HCT116 (cell line): Measurements from ENCODE around the gene KRTAP17-1.

Experiments
- POLR2AphosphoS5 ChIP-seq: IDR thresholded peaks from 2 replicates; pipeline ENCODE4 v1.6.1; 2011; ENCODE audit warnings: mild to moderate bottlenecking, low read depth, low read length, moderate library complexity
- TF ChIP-seq, protein P1 (sequence below), 3 experiments: fragments of 200-600 bp in 1 of 3; sonication (generic) in 1 of 3; IDR thresholded peaks in 2 of 3; conservative IDR thresholded peaks in 1 of 3; 2 replicates each; pipeline ENCODE4 v1.5.1; 2012 to 2017; ENCODE audit warnings: low read depth in 2 of 3, low read length in 2 of 3, antibody characterized with exemption in 1 of 3, borderline replicate concordance in 1 of 3, control low read depth in 1 of 3, mild to moderate bottlenecking in 1 of 3, mixed read lengths in 1 of 3, mixed run types in 1 of 3, moderate library complexity in 1 of 3; ENCODE audit not compliant: insufficient read depth in 1 of 3

DNA sequence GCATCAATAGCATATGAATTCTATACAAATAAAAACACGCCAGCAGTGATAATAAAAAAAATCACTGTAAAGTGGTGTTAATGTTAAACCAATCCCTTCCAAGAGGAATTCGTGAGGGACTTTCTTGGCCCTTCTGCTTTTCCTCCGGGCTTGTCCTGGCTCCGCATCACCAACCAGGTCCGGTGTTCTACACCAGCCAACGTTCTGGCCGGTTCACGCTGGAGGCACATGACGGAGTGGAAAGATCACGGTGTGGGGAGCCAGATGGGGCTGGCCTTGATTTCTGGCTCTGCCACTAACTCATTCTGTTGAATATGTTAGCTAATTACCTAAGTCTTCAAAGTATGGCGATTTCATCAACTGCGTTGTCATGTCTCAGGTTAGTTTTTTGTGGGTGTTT is 11.4 kb downstream of the KRTAP17-1 start:
- TF ChIP-seq, protein P1, sequence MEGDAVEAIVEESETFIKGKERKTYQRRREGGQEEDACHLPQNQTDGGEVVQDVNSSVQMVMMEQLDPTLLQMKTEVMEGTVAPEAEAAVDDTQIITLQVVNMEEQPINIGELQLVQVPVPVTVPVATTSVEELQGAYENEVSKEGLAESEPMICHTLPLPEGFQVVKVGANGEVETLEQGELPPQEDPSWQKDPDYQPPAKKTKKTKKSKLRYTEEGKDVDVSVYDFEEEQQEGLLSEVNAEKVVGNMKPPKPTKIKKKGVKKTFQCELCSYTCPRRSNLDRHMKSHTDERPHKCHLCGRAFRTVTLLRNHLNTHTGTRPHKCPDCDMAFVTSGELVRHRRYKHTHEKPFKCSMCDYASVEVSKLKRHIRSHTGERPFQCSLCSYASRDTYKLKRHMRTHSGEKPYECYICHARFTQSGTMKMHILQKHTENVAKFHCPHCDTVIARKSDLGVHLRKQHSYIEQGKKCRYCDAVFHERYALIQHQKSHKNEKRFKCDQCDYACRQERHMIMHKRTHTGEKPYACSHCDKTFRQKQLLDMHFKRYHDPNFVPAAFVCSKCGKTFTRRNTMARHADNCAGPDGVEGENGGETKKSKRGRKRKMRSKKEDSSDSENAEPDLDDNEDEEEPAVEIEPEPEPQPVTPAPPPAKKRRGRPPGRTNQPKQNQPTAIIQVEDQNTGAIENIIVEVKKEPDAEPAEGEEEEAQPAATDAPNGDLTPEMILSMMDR (IDR thresholded peaks at IDR 0.05 in 2 of 3, conservative IDR thresholded peaks at IDR 0.05 in 1 of 3; ENCODE audit: borderline replicate concordance in 1 of 3, insufficient read depth in 1 of 3, low read depth in 2 of 3, low read length in 2 of 3): no peak
- no peak for TF ChIP-seq POLR2AphosphoS5
